HG03469 (cell line): ENCODE results near the gene PTGFR.

ENCODE experiments used
- ATAC-seq: cut with Tn5 transposase; IDR thresholded peaks from one replicate; pipeline ENCODE4 v1.9.1; 2021; ENCODE audit warnings: mild to moderate bottlenecking, moderate library complexity, moderate number of reproducible peaks; ENCODE audit not compliant: unreplicated experiment

The PTGFR gene

GRCh38 chr1:78586572-78586971 is 95.8 kb downstream of the PTGFR start:
- no peak for ATAC-seq

GRCh38 chr1:78587211-78587610 is 96.4 kb downstream of the PTGFR start:
- no peak for ATAC-seq
